HG03045 (cell line): Measurements from ENCODE around the gene FUT3.

Experiments
- ATAC-seq: cut with Tn5 transposase; IDR thresholded peaks from one replicate; pipeline ENCODE4 v1.9.1; 2021; ENCODE audit warnings: mild to moderate bottlenecking, moderate library complexity; ENCODE audit not compliant: unreplicated experiment

The FUT3 gene

DNA sequence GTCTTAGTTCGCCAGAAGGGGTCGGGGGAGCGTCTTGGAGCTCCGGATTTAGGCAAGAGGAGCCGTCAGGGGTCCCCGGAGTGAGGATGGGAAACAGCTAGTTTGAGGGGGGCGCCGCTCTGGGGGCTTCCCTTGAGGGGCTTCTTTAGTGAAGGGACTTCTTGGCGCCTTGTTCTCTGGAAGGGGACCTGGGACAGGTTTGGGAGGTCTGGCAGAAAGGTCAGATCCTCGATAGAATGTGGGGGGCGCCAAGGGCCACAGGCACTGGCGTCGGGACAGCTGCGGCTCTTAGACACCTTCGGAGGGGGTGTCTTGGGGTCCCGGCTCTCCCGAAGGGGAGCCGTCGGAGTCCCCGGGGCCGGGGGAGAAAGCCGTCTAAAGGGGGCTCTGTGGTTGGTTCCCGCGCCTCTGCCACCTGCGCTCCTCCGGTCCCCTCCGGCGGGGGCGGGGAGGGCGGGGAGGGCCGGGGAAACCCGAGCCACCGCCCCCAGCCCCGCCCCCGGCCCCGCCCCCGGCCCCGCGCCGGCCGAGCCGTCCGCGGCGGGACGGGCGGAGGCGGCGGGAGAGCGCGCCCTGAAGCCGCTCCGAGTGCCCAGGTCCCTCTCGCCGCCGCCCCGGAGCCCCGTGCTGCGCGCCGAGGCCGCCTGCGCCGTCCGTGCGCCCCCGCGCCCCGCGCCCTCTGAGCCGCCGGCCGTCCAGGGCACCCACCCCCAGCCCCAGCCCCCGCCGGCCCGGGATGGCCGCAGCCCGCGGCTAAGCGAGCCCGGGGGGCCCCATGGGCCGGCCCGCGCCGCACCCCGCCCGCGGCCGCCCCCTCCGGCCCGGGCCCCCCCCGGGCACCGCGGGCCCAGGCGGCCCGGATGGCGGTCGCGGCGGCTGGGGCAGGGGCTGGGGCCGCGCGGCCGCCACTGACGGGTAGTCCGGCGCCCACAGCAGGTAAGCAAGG is 46.5 kb downstream of the FUT3 start, which contains the start of gene NRTN:
Gene NRTN, plus strand, starts transcription at position 552 of the 946 bp plus-strand sequence. CDS start 19,099 bp downstream, outside the sequence.
- no peak for ATAC-seq

DNA sequence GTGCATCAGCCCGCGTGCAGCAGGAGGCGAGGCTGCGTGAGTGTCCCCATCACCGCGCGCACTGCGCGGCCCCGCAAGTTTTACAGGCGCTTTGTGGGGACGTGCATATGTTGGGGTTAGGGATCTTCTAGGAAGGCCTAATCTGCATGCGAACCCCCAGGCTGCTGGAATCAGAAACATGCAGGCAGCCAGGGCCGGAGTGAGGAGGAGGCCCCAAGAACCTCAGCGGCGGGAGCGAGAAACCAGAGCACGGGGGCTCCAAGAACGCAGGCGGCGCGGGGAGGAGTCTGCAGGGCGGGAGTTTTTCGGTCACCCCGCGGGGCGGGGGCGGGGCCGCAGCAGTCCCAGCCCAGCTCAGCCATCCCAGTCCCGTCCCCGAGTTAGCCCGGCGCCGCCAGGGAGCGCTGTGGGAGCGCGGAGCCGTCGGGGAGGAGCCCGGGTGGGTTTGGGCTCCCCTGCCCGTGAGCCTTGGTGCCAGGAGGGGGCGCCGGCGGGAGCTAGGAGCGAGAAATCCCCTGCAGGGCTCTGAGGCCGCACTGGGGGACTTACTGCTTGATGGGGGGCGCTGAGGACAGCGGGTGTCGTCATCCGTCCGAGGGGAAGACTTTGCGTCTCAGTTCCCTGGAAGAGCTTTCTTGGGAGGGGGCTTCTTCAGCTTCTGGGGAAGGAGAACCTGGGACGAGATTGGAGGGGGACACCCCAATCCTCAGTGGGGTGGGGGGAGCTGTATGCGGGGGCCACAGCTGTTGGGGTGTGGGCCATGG is 47.3 kb downstream of the FUT3 start:
- ATAC-seq = no peak

- ATAC-seq = no peak
These were observed 47.9 kb downstream of the FUT3 start for GRCh38 chr19:5803441-5803751.

- ATAC-seq = no peak
These were observed 49.2 kb downstream of the FUT3 start for GRCh38 chr19:5801796-5802619.

GRCh38 chr19:5800361-5801270 is 50.6 kb downstream of the FUT3 start:
- no peak for ATAC-seq

GRCh38 chr19:5799247-5800241 is 51.7 kb downstream of the FUT3 start:
- no peak for ATAC-seq

DNA sequence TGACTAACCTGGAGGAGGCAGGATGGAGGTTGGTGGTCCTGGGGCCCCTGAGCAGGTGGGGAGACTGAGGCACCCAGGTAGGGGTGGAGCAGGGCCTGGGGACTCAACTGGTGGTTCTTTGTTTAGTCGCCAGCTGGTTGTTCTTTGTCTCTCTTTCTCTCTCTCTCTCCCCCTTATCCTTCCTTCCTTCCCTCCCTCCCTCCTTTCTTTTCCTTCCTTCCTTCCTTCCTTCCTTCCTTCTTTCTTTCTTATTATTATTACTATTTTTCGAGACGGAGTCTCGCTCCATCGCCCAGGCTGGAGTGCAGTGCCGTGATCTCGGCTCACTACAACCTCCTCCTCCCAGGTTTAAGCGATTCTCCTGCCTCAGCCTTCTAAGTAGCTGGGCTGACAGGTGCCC is 53.0 kb downstream of the FUT3 start:
- ATAC-seq = no peak

- ATAC-seq = no peak
These were observed 55.8 kb downstream of the FUT3 start for GRCh38 chr19:5795382-5795919.

DNA sequence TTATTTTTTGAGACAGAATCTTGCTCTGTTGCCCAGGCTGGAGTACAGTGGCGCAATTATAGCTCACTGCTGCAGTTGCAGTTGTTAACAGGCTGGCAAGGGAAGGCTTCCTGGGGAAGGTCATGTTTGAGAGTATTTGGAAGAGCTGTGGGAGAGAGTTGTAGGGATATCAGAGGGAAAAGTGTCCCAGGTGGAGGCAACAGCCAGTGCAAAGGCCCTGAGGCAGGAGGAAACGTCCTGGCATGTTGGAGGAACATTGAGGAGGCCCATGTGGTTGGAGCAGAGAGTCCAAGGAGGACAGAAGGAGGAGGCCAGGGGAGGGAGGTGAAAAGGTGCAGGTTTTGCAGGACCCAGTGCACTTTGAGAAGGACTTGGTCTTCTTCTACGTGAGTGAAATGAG is 58.1 kb downstream of the FUT3 start:
- no peak for ATAC-seq
